GM23338 (cell line): Measurements from ENCODE around the gene HLA-DMB. TPM values are rescaled to one million over a fixed set of nuclear protein-coding genes. Genes with fewer than 3 reads are reported as not detected.

Experiments used
- ATAC-seq: fragments of 200-7000 bp; cut with Tn5 transposase; 3 replicates; pipeline ENCODE4 v1.9.1; 2020
- DNase-seq: peaks from one replicate; pipeline ENCODE4 v3.0.0-alpha.2; 2015; ENCODE audit warnings: low spot score
- H2AFZ ChIP-seq: fragments of 200-600 bp; sonication (generic); 2 replicates; pipeline ENCODE4 v1.8.0; 2016; ENCODE audit warnings: antibody characterized with exemption, mild to moderate bottlenecking, moderate library complexity
- H3F3A ChIP-seq: fragments of 200-600 bp; sonication (generic); replicated peaks from 2 replicates; pipeline ENCODE4 v1.8.0; 2017; ENCODE audit warnings: antibody characterized with exemption, mixed run types, low read depth
- H3K27ac ChIP-seq: fragments of 200-600 bp; sonication (generic); 2 replicates; pipeline ENCODE4 v1.6.1; 2016; ENCODE audit warnings: low read depth
- H3K27me3 ChIP-seq: fragments of 200-600 bp; sonication (generic); 2 replicates; pipeline ENCODE4 v1.8.0; 2016; ENCODE audit warnings: mild to moderate bottlenecking, mixed run types, moderate library complexity; ENCODE audit not compliant: insufficient read depth
- H3K36me3 ChIP-seq: fragments of 200-600 bp; sonication (generic); 2 replicates; pipeline ENCODE4 v1.8.0; 2016; ENCODE audit warnings: mild to moderate bottlenecking; ENCODE audit not compliant: insufficient read depth
- H3K4me1 ChIP-seq: fragments of 200-600 bp; sonication (generic); 2 replicates; pipeline ENCODE4 v1.8.0; 2016; ENCODE audit warnings: mild to moderate bottlenecking, moderate library complexity; ENCODE audit not compliant: insufficient read depth
- H3K4me2 ChIP-seq: fragments of 200-600 bp; sonication (generic); 2 replicates; pipeline ENCODE4 v1.7.1; 2017; ENCODE audit warnings: mixed run types
- H3K4me3 ChIP-seq: fragments of 200-600 bp; sonication (generic); 2 replicates; pipeline ENCODE4 v1.6.1; 2016; ENCODE audit warnings: mixed run types
- H3K79me2 ChIP-seq: fragments of 200-600 bp; sonication (generic); replicated peaks from 2 replicates; pipeline ENCODE4 v1.8.0; 2017; ENCODE audit warnings: mild to moderate bottlenecking; ENCODE audit not compliant: insufficient read depth
- H3K9me2 ChIP-seq: fragments of 200-600 bp; sonication (generic); 2 replicates; pipeline ENCODE4 v1.8.0; 2017; ENCODE audit not compliant: insufficient read depth
- H4K20me1 ChIP-seq: fragments of 200-600 bp; sonication (generic); replicated peaks from 2 replicates; pipeline ENCODE4 v1.8.0; 2017; ENCODE audit warnings: mild to moderate bottlenecking; ENCODE audit not compliant: insufficient read depth
- H3K27ac Mint-ChIP-seq: 2 replicates; pipeline ENCODE4 v1.8.0; 2020; ENCODE audit warnings: inconsistent platforms, mild to moderate bottlenecking, moderate library complexity, mixed read lengths
- H3K27me3 Mint-ChIP-seq: 3 replicates; pipeline ENCODE4 v1.8.0; 2022; ENCODE audit warnings: low read depth, mild to moderate bottlenecking, moderate library complexity, mixed read lengths, inconsistent platforms; ENCODE audit not compliant: insufficient read depth, poor library complexity
- H3K36me3 Mint-ChIP-seq: 3 replicates; pipeline ENCODE4 v1.8.0; 2021; ENCODE audit warnings: low read depth, mild to moderate bottlenecking, inconsistent platforms, moderate library complexity, mixed read lengths
- H3K4me1 Mint-ChIP-seq: 3 replicates; pipeline ENCODE4 v1.8.0; 2020; ENCODE audit warnings: mild to moderate bottlenecking, inconsistent platforms, mixed read lengths
- H3K4me3 Mint-ChIP-seq: 3 replicates; pipeline ENCODE4 v1.8.0; 2021; ENCODE audit warnings: moderate library complexity, mild to moderate bottlenecking, inconsistent platforms, mixed read lengths
- H3K9me3 Mint-ChIP-seq: 3 replicates; pipeline ENCODE4 v1.8.0; 2020; ENCODE audit warnings: moderate library complexity, mild to moderate bottlenecking, inconsistent platforms, mixed read lengths
- CREB1 ChIP-seq: fragments of 250-450 bp; sonication (Bioruptor Pico); IDR thresholded peaks from 2 replicates; pipeline ENCODE4 v1.5.0; 2020; ENCODE audit warnings: low read depth, mild to moderate bottlenecking, moderate library complexity
- CTCF ChIP-seq, 2 experiments: fragments of 200-600 bp in 1 of 2; sonication (generic) in 1 of 2; conservative IDR thresholded peaks; 2 replicates each; pipeline versions ENCODE4 v1.5.1 to v1.6.1; 2016 to 2017; ENCODE audit warnings: antibody characterized with exemption in 2 of 2, low read depth in 2 of 2, mild to moderate bottlenecking in 2 of 2, moderate library complexity in 1 of 2
- EZH2 ChIP-seq: fragments of 200-600 bp; sonication (generic); IDR thresholded peaks from one replicate; pipeline ENCODE4 v1.8.0; 2017; ENCODE audit warnings: antibody characterized with exemption, mild to moderate bottlenecking, low read depth; ENCODE audit not compliant: unreplicated experiment
- JUNB ChIP-seq: IDR thresholded peaks from one replicate; pipeline ENCODE4 v1.6.1; 2016; ENCODE audit warnings: antibody characterized with exemption; ENCODE audit not compliant: unreplicated experiment
- NANOG ChIP-seq: IDR thresholded peaks from 2 replicates; pipeline ENCODE4 v1.6.1; 2016; ENCODE audit warnings: antibody characterized with exemption, borderline replicate concordance
- POLR2AphosphoS5 ChIP-seq: IDR thresholded peaks from 2 replicates; pipeline ENCODE4 v1.6.1; 2016; ENCODE audit warnings: antibody characterized with exemption, low read depth
- REST ChIP-seq: IDR thresholded peaks from one replicate; pipeline ENCODE4 v1.6.1; 2018; ENCODE audit warnings: antibody characterized with exemption; ENCODE audit not compliant: unreplicated experiment
- ZNF331 ChIP-seq: fragments of 250-450 bp; sonication (Bioruptor Pico); IDR thresholded peaks from 2 replicates; pipeline ENCODE4 v1.5.0; 2020; ENCODE audit warnings: low read depth, mild to moderate bottlenecking, moderate library complexity
- polyA plus RNA-seq: library from polyadenylated mRNA; unstranded; fragments of >200 nt; fragmentation: Nextera tagmentation; extraction: Ambion mirVana; gene quantifications from 2 replicates; pipeline ENCODE4 v1.2.1, GENCODE V29; 2016
- total RNA-seq: library from RNA; depleted of rRNA; stranded (reverse); fragments of >200 nt; shearing (Covaris generic); gene quantifications from 2 replicates; pipeline ENCODE4 v1.2.3, GENCODE V29; 2014
- TF ChIP-seq, protein P1 (sequence below): fragments of 250-450 bp; sonication (Bioruptor Pico); IDR thresholded peaks from 2 replicates; pipeline ENCODE4 v1.5.0; 2020; ENCODE audit warnings: mild to moderate bottlenecking, moderate library complexity

HLA-DMB gene
- total and polyA plus RNA-seq, 2 experiments from 2014 or later = 0.70 to 1.6 TPM

DNA sequence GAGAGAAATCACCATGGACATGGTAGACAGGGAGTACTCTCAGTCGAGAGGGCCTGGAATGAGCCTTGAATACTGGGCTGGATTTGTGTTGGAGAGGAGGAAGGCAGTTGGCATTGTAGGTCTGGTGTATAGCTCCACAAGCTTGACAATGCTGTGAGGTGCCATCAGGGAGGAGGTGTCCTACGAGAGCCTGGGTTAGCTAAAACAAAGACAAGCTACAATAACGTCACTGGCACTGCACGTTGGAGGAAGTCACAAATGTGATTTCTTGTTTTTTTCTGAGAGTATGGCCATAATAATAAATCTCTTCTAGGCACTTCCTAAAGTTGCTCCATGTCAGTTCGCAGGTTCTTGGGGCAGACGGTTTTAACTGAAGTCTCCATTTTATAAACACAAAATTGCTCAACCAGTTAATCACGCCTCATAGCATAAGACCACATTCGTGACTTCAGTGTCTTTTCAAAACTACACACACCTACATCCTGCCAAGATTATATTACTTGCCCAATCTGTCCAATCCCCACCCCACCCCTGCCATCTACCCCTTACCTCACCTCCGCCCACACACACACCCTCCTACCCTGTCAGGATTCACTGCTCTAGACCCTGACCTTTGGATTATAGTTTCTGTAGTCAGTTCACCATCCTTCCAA, 4.4 kb upstream of the HLA-DMB start (continued):
- TF ChIP-seq CTCF (conservative IDR thresholded peaks at IDR 0.05; ENCODE audit: low read depth in 2 of 2) (no peak), JUNB (no peak)

GRCh38 chr6:32943864-32944649, 3.2 kb upstream of the HLA-DMB start:
- Histone ChIP-seq H3K4me1 (0 out of 2 replicates have a peak, but pooled peaks cover 6% of the 10 kb centered on the region), H3K4me2 (no peak overlapping the region), H3F3A (no peaks in the 10 kb centered on the region), H3K9me2 (no peaks in the 10 kb centered on the region), H4K20me1 (no peaks in the 10 kb centered on the region), H3K27ac (no peak overlapping the region), H3K79me2 (no peaks in the 10 kb centered on the region), H3K36me3 (no peaks in the 10 kb centered on the region), H3K27me3 (no peaks in the 10 kb centered on the region), H3K4me3 (no peak overlapping the region), H2AFZ (no peak overlapping the region)
- ATAC-seq = no peak
- no peaks in the 10 kb centered on the region for H3K36me3 Mint-ChIP-seq
- no peak overlapping the region for H3K4me3 Mint-ChIP-seq
- no peak for DNase-seq
- H3K4me1 Mint-ChIP-seq = peaks cover 19% of the 10 kb centered on the region
- no peaks in the 10 kb centered on the region for H3K9me3 Mint-ChIP-seq
- no peak overlapping the region for H3K27ac Mint-ChIP-seq
- H3K27me3 Mint-ChIP-seq = peaks cover 2% of the 10 kb centered on the region
- no peak for TF ChIP-seq REST
- no peak for TF ChIP-seq CREB1 (CRISPR knock-in tag)
- no peak for TF ChIP-seq ZNF331
- no peak for TF ChIP-seq NANOG
- TF ChIP-seq JUNB = no peak
- no peak for TF ChIP-seq CTCF (conservative IDR thresholded peaks at IDR 0.05; ENCODE audit: low read depth in 2 of 2)
- no peak for TF ChIP-seq POLR2AphosphoS5
- TF ChIP-seq EZH2 = no peak
- TF ChIP-seq, protein P1, sequence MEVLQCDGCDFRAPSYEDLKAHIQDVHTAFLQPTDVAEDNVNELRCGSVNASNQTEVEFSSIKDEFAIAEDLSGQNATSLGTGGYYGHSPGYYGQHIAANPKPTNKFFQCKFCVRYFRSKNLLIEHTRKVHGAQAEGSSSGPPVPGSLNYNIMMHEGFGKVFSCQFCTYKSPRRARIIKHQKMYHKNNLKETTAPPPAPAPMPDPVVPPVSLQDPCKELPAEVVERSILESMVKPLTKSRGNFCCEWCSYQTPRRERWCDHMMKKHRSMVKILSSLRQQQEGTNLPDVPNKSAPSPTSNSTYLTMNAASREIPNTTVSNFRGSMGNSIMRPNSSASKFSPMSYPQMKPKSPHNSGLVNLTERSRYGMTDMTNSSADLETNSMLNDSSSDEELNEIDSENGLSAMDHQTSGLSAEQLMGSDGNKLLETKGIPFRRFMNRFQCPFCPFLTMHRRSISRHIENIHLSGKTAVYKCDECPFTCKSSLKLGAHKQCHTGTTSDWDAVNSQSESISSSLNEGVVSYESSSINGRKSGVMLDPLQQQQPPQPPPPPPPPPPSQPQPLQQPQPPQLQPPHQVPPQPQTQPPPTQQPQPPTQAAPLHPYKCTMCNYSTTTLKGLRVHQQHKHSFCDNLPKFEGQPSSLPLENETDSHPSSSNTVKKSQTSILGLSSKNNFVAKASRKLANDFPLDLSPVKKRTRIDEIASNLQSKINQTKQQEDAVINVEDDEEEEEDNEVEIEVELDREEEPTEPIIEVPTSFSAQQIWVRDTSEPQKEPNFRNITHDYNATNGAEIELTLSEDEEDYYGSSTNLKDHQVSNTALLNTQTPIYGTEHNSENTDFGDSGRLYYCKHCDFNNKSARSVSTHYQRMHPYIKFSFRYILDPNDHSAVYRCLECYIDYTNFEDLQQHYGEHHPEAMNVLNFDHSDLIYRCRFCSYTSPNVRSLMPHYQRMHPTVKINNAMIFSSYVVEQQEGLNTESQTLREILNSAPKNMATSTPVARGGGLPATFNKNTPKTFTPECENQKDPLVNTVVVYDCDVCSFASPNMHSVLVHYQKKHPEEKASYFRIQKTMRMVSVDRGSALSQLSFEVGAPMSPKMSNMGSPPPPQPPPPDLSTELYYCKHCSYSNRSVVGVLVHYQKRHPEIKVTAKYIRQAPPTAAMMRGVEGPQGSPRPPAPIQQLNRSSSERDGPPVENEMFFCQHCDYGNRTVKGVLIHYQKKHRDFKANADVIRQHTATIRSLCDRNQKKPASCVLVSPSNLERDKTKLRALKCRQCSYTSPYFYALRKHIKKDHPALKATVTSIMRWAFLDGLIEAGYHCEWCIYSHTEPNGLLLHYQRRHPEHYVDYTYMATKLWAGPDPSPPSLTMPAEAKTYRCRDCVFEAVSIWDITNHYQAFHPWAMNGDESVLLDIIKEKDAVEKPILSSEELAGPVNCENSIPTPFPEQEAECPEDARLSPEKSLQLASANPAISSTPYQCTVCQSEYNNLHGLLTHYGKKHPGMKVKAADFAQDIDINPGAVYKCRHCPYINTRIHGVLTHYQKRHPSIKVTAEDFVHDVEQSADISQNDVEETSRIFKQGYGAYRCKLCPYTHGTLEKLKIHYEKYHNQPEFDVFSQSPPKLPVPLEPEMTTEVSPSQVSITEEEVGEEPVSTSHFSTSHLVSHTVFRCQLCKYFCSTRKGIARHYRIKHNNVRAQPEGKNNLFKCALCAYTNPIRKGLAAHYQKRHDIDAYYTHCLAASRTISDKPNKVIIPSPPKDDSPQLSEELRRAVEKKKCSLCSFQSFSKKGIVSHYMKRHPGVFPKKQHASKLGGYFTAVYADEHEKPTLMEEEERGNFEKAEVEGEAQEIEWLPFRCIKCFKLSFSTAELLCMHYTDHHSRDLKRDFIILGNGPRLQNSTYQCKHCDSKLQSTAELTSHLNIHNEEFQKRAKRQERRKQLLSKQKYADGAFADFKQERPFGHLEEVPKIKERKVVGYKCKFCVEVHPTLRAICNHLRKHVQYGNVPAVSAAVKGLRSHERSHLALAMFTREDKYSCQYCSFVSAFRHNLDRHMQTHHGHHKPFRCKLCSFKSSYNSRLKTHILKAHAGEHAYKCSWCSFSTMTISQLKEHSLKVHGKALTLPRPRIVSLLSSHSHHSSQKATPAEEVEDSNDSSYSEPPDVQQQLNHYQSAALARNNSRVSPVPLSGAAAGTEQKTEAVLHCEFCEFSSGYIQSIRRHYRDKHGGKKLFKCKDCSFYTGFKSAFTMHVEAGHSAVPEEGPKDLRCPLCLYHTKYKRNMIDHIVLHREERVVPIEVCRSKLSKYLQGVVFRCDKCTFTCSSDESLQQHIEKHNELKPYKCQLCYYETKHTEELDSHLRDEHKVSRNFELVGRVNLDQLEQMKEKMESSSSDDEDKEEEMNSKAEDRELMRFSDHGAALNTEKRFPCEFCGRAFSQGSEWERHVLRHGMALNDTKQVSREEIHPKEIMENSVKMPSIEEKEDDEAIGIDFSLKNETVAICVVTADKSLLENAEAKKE = no peak
